Fibroblast of mammary gland (primary cell): ENCODE results near the gene AMER2.

ENCODE experiments used
- DNase-seq: peaks from one replicate; pipeline ENCODE4 v3.0.0-alpha.2; 2010; ENCODE audit warnings: low read depth
- H3K4me3 ChIP-seq: 2 replicates; pipeline ENCODE4 v1.5.1; 2011; ENCODE audit warnings: low read depth, mild to moderate bottlenecking, low read length, moderate library complexity; ENCODE audit not compliant: control insufficient read depth
- CTCF ChIP-seq: conservative IDR thresholded peaks from 2 replicates; pipeline ENCODE4 v1.5.1; 2011; ENCODE audit warnings: low read depth, low read length, inconsistent platforms; ENCODE audit not compliant: control insufficient read depth, insufficient read depth

The AMER2 gene

DNA sequence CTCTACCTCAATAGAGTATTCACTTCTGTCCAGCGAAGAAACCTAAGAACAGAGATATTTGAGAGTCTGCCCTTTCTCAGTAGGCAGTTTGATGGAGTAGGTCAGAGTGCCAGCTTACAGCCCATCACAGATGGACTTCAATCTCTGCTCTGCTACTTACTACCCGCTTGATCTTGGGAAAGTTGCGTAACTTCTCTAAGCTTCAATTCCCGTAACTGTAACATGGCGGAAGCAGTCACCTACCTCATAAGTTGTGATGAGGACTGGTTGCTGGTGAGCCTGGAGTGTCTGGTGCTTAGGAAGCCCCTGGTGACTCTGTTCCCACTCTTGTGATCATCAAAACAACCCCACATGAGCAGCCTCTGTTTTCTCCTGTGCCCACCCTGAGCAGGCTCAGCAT, 31.0 kb downstream of the AMER2 start:
- no peak for TF ChIP-seq CTCF
- DNase-seq, result no peak
- H3K4me3 ChIP-seq, result no peak overlapping the region

GRCh38 chr13:25137788-25138115, 34.3 kb downstream of the AMER2 start:
- no peak for DNase-seq
- TF ChIP-seq CTCF, result no peak
- H3K4me3 ChIP-seq, result no peak overlapping the region

DNA sequence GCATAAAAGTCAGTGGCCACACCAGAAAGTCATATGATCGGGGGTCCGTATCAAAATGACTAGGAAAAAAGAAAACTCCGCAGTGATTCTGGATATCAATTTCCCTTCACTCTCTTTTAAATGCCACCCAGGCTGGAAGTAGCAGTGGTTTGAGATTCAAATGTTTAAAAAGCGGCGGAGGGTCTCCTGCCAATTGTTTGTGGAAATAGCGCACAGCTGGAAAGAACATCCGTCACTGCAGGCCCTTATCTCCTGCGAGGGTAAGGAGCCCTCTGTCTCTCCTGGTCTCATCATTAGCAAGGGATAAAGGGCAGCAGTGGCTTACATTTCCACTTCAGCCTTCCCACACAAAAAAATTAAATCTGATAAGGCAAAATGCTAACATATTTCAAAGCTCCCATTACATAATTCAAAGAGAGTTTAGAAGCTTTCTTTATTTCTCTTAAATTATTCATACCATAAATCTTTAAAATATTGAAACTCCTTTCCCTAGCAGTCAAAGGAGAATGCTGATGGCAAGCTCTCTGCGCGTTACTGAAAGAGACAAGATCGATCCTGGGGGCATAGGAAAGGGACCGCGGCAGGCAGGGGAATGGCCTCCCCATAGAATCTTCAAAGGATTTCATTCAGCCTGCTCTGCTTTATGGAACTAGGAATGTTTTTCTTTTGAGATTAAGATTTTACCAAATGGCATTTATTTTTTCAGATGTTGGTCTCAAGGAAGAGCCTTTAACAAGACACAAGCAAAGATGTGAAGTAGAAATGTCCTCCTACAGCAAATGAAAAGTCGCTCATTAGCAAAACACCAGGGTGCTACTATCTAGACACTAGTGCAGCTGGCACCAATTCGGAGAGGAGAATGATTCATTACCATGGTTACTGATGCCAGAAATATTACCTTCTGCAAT, 35.0 kb downstream of the AMER2 start:
- no peak for TF ChIP-seq CTCF
- H3K4me3 ChIP-seq, result no peak overlapping the region
- DNase-seq, result no peak

GRCh38 chr13:25135896-25136295, 36.2 kb downstream of the AMER2 start:
- TF ChIP-seq CTCF, result no peak
- no peak overlapping the region for H3K4me3 ChIP-seq
- DNase-seq, result no peak

- no peak overlapping the region for H3K4me3 ChIP-seq
- DNase-seq, result peak; percentile 15
- TF ChIP-seq CTCF, result no peak
Measured at GRCh38 chr13:25132751-25133390, 39.2 kb downstream of the AMER2 start.

- TF ChIP-seq CTCF, result no peak
- H3K4me3 ChIP-seq, result no peak overlapping the region
- no peak for DNase-seq
Measured at GRCh38 chr13:25131881-25132420, 40.1 kb downstream of the AMER2 start.
